ENCODE data around the gene ENTPD3.
"Not testable (repeated sequence)": the region's sequence is repeated elsewhere in the genome, so short reads cannot be mapped to it uniquely, and the experiment has no call there.

The ENTPD3 gene

GRCh38 chr3:40462838-40463237, 75.9 kb downstream of the ENTPD3 start:
- DNase-seq = not testable (repeated sequence)

GRCh38 chr3:40463579-40463978, 76.6 kb downstream of the ENTPD3 start:
- no peak for DNase-seq

GRCh38 chr3:40464339-40465110, 77.5 kb downstream of the ENTPD3 start:
- no peak for DNase-seq

- DNase-seq = no peak
Observed at GRCh38 chr3:40465111-40465407, 78.1 kb downstream of the ENTPD3 start.

GRCh38 chr3:40465456-40465855, 78.5 kb downstream of the ENTPD3 start:
- DNase-seq = no peak

GRCh38 chr3:40468018-40468417, 81.0 kb downstream of the ENTPD3 start:
- no peak for DNase-seq

- no peak for DNase-seq
Observed at GRCh38 chr3:40470701-40471100, 83.7 kb downstream of the ENTPD3 start.

GRCh38 chr3:40476478-40477470, 89.8 kb downstream of the ENTPD3 start, which contains the start of gene ZNF619:
Gene ZNF619 (plus strand): TSS chr3:40477122. CDS start chr3:40477980, 858 bp downstream.
- peak in 1 of 2 experiments; percentile 65 for DNase-seq

- DNase-seq = no peak
Observed at GRCh38 chr3:40477666-40478065, 90.7 kb downstream of the ENTPD3 start.

Measured in SW 1271 (cell line).